KMS-11 (cell line): ENCODE measurements around the gene AP5Z1.

ENCODE experiments used
- H2AFZ ChIP-seq: fragments of 200-600 bp; sonication (generic); 2 replicates; pipeline ENCODE4 v1.6.1; 2016; ENCODE audit warnings: antibody characterized with exemption, mixed run types, low read depth
- H3K27ac ChIP-seq: fragments of 200-600 bp; sonication (generic); 2 replicates; pipeline ENCODE4 v1.6.1; 2016; ENCODE audit warnings: mild to moderate bottlenecking, mixed run types
- H3K27me3 ChIP-seq: fragments of 200-600 bp; sonication (generic); 2 replicates; pipeline ENCODE4 v1.6.1; 2017; ENCODE audit warnings: mild to moderate bottlenecking, low read depth, mixed run types, moderate library complexity; ENCODE audit not compliant: insufficient read depth
- H3K36me3 ChIP-seq: fragments of 200-600 bp; sonication (generic); 2 replicates; pipeline ENCODE4 v1.6.1; 2017; ENCODE audit warnings: mild to moderate bottlenecking, mixed run types; ENCODE audit not compliant: insufficient read depth
- H3K4me1 ChIP-seq: fragments of 200-600 bp; sonication (generic); 2 replicates; pipeline ENCODE4 v1.6.1; 2016; ENCODE audit warnings: mild to moderate bottlenecking, low read depth, mixed run types; ENCODE audit not compliant: poor library complexity, severe bottlenecking
- H3K4me2 ChIP-seq: fragments of 200-600 bp; sonication (generic); 2 replicates; pipeline ENCODE4 v1.7.0; 2016; ENCODE audit warnings: mild to moderate bottlenecking, mixed run types
- H3K4me3 ChIP-seq: fragments of 200-600 bp; sonication (generic); IDR thresholded peaks from 2 replicates; pipeline ENCODE4 v1.6.1; 2017; ENCODE audit warnings: low read depth, low read length, mixed read lengths; ENCODE audit not compliant: insufficient read depth
- H3K79me2 ChIP-seq: fragments of 200-600 bp; sonication (generic); 2 replicates; pipeline ENCODE4 v1.6.1; 2016; ENCODE audit warnings: low read depth, mixed run types; ENCODE audit not compliant: insufficient read depth
- H3K9ac ChIP-seq: fragments of 200-600 bp; sonication (generic); 2 replicates; pipeline ENCODE4 v1.6.1; 2016; ENCODE audit warnings: mild to moderate bottlenecking, mixed run types
- H4K20me1 ChIP-seq: fragments of 200-600 bp; sonication (generic); 2 replicates; pipeline ENCODE4 v1.6.1; 2016; ENCODE audit warnings: mild to moderate bottlenecking, mixed run types; ENCODE audit not compliant: insufficient read depth
- TF ChIP-seq, protein P1 (sequence below): fragments of 200-600 bp; sonication (generic); conservative IDR thresholded peaks from 2 replicates; pipeline ENCODE4 v1.6.1; 2017; ENCODE audit warnings: low read depth, mild to moderate bottlenecking, antibody characterized with exemption, low read length, moderate library complexity, mixed read lengths

AP5Z1 gene

GRCh38 chr7:4807598-4808016 is 32.2 kb downstream of the AP5Z1 start:
- Histone ChIP-seq H3K36me3 (no peaks in the 10 kb centered on the region), H3K4me3 (no peak overlapping the region), H3K4me1 (no peaks in the 10 kb centered on the region), H4K20me1 (no peaks in the 10 kb centered on the region), H3K4me2 (no peak overlapping the region), H3K27ac (no peak overlapping the region), H3K79me2 (no peaks in the 10 kb centered on the region), H2AFZ (no peak overlapping the region), H3K9ac (no peak overlapping the region), H3K27me3 (no peaks in the 10 kb centered on the region; the same call in 1 of the 2 replicates)
- TF ChIP-seq, protein P1, sequence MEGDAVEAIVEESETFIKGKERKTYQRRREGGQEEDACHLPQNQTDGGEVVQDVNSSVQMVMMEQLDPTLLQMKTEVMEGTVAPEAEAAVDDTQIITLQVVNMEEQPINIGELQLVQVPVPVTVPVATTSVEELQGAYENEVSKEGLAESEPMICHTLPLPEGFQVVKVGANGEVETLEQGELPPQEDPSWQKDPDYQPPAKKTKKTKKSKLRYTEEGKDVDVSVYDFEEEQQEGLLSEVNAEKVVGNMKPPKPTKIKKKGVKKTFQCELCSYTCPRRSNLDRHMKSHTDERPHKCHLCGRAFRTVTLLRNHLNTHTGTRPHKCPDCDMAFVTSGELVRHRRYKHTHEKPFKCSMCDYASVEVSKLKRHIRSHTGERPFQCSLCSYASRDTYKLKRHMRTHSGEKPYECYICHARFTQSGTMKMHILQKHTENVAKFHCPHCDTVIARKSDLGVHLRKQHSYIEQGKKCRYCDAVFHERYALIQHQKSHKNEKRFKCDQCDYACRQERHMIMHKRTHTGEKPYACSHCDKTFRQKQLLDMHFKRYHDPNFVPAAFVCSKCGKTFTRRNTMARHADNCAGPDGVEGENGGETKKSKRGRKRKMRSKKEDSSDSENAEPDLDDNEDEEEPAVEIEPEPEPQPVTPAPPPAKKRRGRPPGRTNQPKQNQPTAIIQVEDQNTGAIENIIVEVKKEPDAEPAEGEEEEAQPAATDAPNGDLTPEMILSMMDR, result no peak

DNA sequence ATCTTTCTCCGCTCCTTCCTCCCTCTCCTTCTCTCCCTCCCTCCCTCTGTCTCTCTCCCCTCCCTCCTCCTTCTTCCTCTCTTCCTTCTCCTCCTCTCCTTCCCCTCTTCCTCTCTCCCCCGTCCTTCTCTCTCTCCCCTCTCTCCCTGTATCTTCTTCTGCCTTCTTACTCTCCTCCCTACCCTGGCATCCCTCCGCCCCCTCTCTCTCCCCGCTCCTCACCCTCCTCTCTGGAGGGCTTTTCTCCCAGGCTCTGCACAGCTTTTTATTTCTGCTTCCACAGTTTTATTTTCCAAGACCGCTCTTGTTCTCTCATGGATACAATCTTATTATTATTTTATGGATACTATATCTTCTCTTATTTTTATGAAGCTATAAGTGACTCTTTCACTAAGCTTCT is 32.6 kb downstream of the AP5Z1 start:
- H4K20me1 ChIP-seq, result no peaks in the 10 kb centered on the region
- H3K36me3 ChIP-seq, result no peaks in the 10 kb centered on the region
- H2AFZ ChIP-seq, result no peak overlapping the region
- no peak overlapping the region for H3K4me3 ChIP-seq
- H3K4me2 ChIP-seq, result no peak overlapping the region
- H3K9ac ChIP-seq, result no peak overlapping the region
- H3K4me1 ChIP-seq, result no peaks in the 10 kb centered on the region
- TF ChIP-seq, protein P1, result no peak
- no peak overlapping the region for H3K27ac ChIP-seq
- no peaks in the 10 kb centered on the region; the same call in 1 of the 2 replicates for H3K27me3 ChIP-seq
- H3K79me2 ChIP-seq, result no peaks in the 10 kb centered on the region

GRCh38 chr7:4808565-4808964 is 33.1 kb downstream of the AP5Z1 start:
- no peak overlapping the region for H2AFZ ChIP-seq
- TF ChIP-seq, protein P1, result no peak
- no peaks in the 10 kb centered on the region for H3K36me3 ChIP-seq
- no peaks in the 10 kb centered on the region for H3K4me1 ChIP-seq
- no peaks in the 10 kb centered on the region; the same call in 1 of the 2 replicates for H3K27me3 ChIP-seq
- H3K4me3 ChIP-seq, result no peak overlapping the region
- H3K79me2 ChIP-seq, result no peaks in the 10 kb centered on the region
- no peaks in the 10 kb centered on the region for H4K20me1 ChIP-seq
- no peak overlapping the region for H3K27ac ChIP-seq
- H3K4me2 ChIP-seq, result no peak overlapping the region
- H3K9ac ChIP-seq, result no peak overlapping the region

GRCh38 chr7:4809091-4809591 is 33.7 kb downstream of the AP5Z1 start:
- no peaks in the 10 kb centered on the region for H3K4me1 ChIP-seq
- no peak overlapping the region for H3K4me2 ChIP-seq
- H3K9ac ChIP-seq, result no peak overlapping the region
- H3K4me3 ChIP-seq, result no peak overlapping the region
- no peaks in the 10 kb centered on the region for H3K36me3 ChIP-seq
- H3K79me2 ChIP-seq, result no peaks in the 10 kb centered on the region
- TF ChIP-seq, protein P1, result no peak
- no peak overlapping the region for H3K27ac ChIP-seq
- H3K27me3 ChIP-seq, result no peaks in the 10 kb centered on the region; the same call in 1 of the 2 replicates
- no peak overlapping the region for H2AFZ ChIP-seq
- no peaks in the 10 kb centered on the region for H4K20me1 ChIP-seq
